ENCODE measurements around the gene CCDC192.

Gene CCDC192

GRCh38 chr5:127832067-127832466 lies 128.9 kb downstream of the CCDC192 start:
- no peak for TF ChIP-seq EZH2phosphoT487 (IDR thresholded peaks at IDR 0.05; ENCODE audit: borderline replicate concordance, low read length)
- TF ChIP-seq, protein P1, sequence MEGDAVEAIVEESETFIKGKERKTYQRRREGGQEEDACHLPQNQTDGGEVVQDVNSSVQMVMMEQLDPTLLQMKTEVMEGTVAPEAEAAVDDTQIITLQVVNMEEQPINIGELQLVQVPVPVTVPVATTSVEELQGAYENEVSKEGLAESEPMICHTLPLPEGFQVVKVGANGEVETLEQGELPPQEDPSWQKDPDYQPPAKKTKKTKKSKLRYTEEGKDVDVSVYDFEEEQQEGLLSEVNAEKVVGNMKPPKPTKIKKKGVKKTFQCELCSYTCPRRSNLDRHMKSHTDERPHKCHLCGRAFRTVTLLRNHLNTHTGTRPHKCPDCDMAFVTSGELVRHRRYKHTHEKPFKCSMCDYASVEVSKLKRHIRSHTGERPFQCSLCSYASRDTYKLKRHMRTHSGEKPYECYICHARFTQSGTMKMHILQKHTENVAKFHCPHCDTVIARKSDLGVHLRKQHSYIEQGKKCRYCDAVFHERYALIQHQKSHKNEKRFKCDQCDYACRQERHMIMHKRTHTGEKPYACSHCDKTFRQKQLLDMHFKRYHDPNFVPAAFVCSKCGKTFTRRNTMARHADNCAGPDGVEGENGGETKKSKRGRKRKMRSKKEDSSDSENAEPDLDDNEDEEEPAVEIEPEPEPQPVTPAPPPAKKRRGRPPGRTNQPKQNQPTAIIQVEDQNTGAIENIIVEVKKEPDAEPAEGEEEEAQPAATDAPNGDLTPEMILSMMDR (IDR thresholded peaks at IDR 0.05; ENCODE audit: low read depth, low read length, poor library complexity, severe bottlenecking): no peak
- Histone ChIP-seq H3K4me2 (ENCODE audit: low read length) (no peak overlapping the region), H3K4me1 (ENCODE audit: control insufficient read depth, low read length) (peaks cover 5% of the 10 kb centered on the region; the same call in 1 of the 2 replicates), H3F3A (ENCODE audit: control insufficient read depth, insufficient read depth) (no peaks in the 10 kb centered on the region), H3K36me3 (ENCODE audit: control insufficient read depth, low read length) (no peaks in the 10 kb centered on the region), H3K79me2 (ENCODE audit: control insufficient read depth, low read length) (no peaks in the 10 kb centered on the region), H3K9me3 (ENCODE audit: control insufficient read depth, insufficient read depth, low read length) (peaks cover 3% of the 10 kb centered on the region; the same call in 1 of the 2 replicates), H3K27me3 (ENCODE audit: control insufficient read depth, low read length) (no peaks in the 10 kb centered on the region), H3K9me2 (replicated peaks; ENCODE audit: control insufficient read depth, low read length) (no peaks in the 10 kb centered on the region), H3K4me3 (ENCODE audit: low read length) (no peak overlapping the region), H3K27ac (ENCODE audit: low read depth, low read length) (no peak overlapping the region), H4K20me1 (ENCODE audit: control insufficient read depth, insufficient read depth, low read depth, low read length) (no peaks in the 10 kb centered on the region)

DNA sequence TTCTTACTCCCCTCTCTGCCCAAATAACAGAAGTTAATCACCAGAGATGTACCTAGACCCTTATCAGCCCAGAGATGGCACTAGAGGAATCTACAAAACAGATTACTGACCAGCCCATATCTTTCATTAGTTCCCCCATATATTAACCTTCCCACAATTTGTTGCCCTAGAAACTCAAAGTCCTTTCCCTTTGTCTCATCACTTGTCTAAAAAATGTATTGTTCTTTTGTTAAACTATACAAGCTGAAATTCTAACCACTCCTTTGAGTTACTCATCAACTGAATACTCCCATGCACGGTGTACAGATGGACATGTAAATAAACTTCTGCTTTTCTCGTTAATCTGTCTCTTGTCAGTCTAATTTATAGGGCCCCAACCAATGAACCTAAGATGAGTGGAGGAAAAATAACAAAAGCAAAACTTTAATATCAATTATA lies 130.9 kb downstream of the CCDC192 start:
- TF ChIP-seq, protein P1 (IDR thresholded peaks at IDR 0.05; ENCODE audit: low read depth, low read length, poor library complexity, severe bottlenecking): no peak
- no peak for TF ChIP-seq EZH2phosphoT487 (IDR thresholded peaks at IDR 0.05; ENCODE audit: borderline replicate concordance, low read length)
- H3F3A ChIP-seq (ENCODE audit: control insufficient read depth, insufficient read depth): no peaks in the 10 kb centered on the region

DNA sequence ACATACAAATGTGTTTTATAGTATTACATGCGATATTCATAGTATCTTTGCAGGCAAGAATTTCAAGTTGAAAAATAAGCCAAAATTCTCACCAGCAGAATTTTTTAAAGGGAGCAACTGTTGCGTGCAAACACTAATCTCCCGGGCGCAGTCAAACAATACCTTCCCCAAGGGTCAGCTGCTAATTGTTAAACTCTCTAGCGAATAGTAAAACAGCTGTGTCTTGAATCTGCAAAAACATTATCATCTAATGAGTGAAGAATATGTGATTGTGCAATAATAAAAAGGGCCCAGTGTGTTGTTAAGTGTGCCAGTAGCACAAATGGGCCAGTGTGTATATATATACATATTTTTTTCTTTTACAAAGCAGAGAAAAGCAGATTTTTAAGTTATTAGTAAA lies 131.4 kb downstream of the CCDC192 start:
- Histone ChIP-seq H3K4me2 (ENCODE audit: low read length) (no peak overlapping the region), H3K27me3 (ENCODE audit: control insufficient read depth, low read length) (no peaks in the 10 kb centered on the region), H3F3A (ENCODE audit: control insufficient read depth, insufficient read depth) (no peaks in the 10 kb centered on the region), H3K79me2 (ENCODE audit: control insufficient read depth, low read length) (no peaks in the 10 kb centered on the region), H3K9me3 (ENCODE audit: control insufficient read depth, insufficient read depth, low read length) (peaks cover 3% of the 10 kb centered on the region; the same call in 1 of the 2 replicates), H3K27ac (ENCODE audit: low read depth, low read length) (no peak overlapping the region), H4K20me1 (ENCODE audit: control insufficient read depth, insufficient read depth, low read depth, low read length) (no peaks in the 10 kb centered on the region), H3K4me3 (ENCODE audit: low read length) (no peak overlapping the region), H3K4me1 (ENCODE audit: control insufficient read depth, low read length) (peaks cover 15% of the 10 kb centered on the region), H3K36me3 (ENCODE audit: control insufficient read depth, low read length) (no peaks in the 10 kb centered on the region), H3K9me2 (replicated peaks; ENCODE audit: control insufficient read depth, low read length) (no peaks in the 10 kb centered on the region)
- TF ChIP-seq EZH2phosphoT487 (IDR thresholded peaks at IDR 0.05; ENCODE audit: borderline replicate concordance, low read length): no peak
- TF ChIP-seq, protein P1 (IDR thresholded peaks at IDR 0.05; ENCODE audit: low read depth, low read length, poor library complexity, severe bottlenecking): no peak

More for the DNA sequence above, 130.9 kb downstream of the CCDC192 start:
- Histone ChIP-seq H3K9me3 (ENCODE audit: control insufficient read depth, insufficient read depth, low read length) (peaks cover 3% of the 10 kb centered on the region; the same call in 1 of the 2 replicates), H3K4me3 (ENCODE audit: low read length) (no peak overlapping the region), H3K27ac (ENCODE audit: low read depth, low read length) (no peak overlapping the region), H4K20me1 (ENCODE audit: control insufficient read depth, insufficient read depth, low read depth, low read length) (no peaks in the 10 kb centered on the region), H3K79me2 (ENCODE audit: control insufficient read depth, low read length) (no peaks in the 10 kb centered on the region), H3K36me3 (ENCODE audit: control insufficient read depth, low read length) (no peaks in the 10 kb centered on the region), H3K4me2 (ENCODE audit: low read length) (no peak overlapping the region), H3K27me3 (ENCODE audit: control insufficient read depth, low read length) (no peaks in the 10 kb centered on the region), H3K9me2 (replicated peaks; ENCODE audit: control insufficient read depth, low read length) (no peaks in the 10 kb centered on the region), H3K4me1 (ENCODE audit: control insufficient read depth, low read length) (peaks cover 14% of the 10 kb centered on the region)
